H1 (cell line): ENCODE measurements around the gene TTC6. TPM values are rescaled to one million over a fixed set of nuclear protein-coding genes. Genes with fewer than 3 reads are reported as not detected.

ENCODE experiments used
- CTCF ChIA-PET: fragments of 300-600 bp; sonication (Branson Sonifier 250); formaldehyde crosslinking; loops from one replicate; lab custom pipeline; 2021; ENCODE audit not compliant: partially characterized antibody; lab: Charles Lee
- POLR2A ChIA-PET: fragments of 300-600 bp; sonication (Branson Sonifier 250); formaldehyde crosslinking; loops from one replicate; lab custom pipeline; 2021; ENCODE audit warnings: inconsistent platforms; ENCODE audit not compliant: partially characterized antibody; lab: Charles Lee
- DNase-seq, 2 experiments: peaks; one replicate each; pipeline versions ENCODE4 v3.0.0 to v3.0.0-alpha.2; 2010 to 2022; ENCODE audit warnings: low spot score in 2 of 2, low read depth in 1 of 2, mixed read lengths in 1 of 2
- FAIRE-seq: peaks from 2 replicates; lab custom pipeline; 2011; peaks lifted over from hg19 to GRCh38; lab: Jason Lieb, UNC
- H2AFZ ChIP-seq: 2 replicates; pipeline ENCODE4 v1.8.1; 2012; ENCODE audit warnings: low read length, inconsistent platforms
- H2AK5ac ChIP-seq: 2 replicates; pipeline ENCODE4 v1.6.1; 2013; ENCODE audit warnings: low read depth, low read length
- H2BK120ac ChIP-seq: replicated peaks from 2 replicates; pipeline ENCODE3; 2013; ENCODE audit warnings: low read depth, low read length, inconsistent platforms
- H2BK12ac ChIP-seq: 2 replicates; pipeline ENCODE4 v1.6.1; 2013; ENCODE audit warnings: low read depth, low read length
- H2BK15ac ChIP-seq: 2 replicates; pipeline ENCODE4 v1.6.1; 2013; ENCODE audit warnings: low read length
- H2BK20ac ChIP-seq: 2 replicates; pipeline ENCODE4 v1.6.1; 2013; ENCODE audit warnings: low read length
- H2BK5ac ChIP-seq: 2 replicates; pipeline ENCODE4 v1.6.1; 2013; ENCODE audit warnings: low read depth, low read length
- H3K14ac ChIP-seq: 2 replicates; pipeline ENCODE4 v1.6.1; 2013; ENCODE audit warnings: inconsistent platforms; ENCODE audit not compliant: insufficient read length
- H3K18ac ChIP-seq: 2 replicates; pipeline ENCODE4 v1.6.1; 2013; ENCODE audit warnings: low read length; ENCODE audit errors: extremely low read depth
- H3K23ac ChIP-seq: 2 replicates; pipeline ENCODE4 v1.6.1; 2013; ENCODE audit warnings: inconsistent platforms; ENCODE audit not compliant: insufficient read length
- H3K23me2 ChIP-seq: 2 replicates; pipeline ENCODE4 v1.6.1; 2013; ENCODE audit warnings: low read depth, low read length
- H3K27ac ChIP-seq: 2 replicates; pipeline ENCODE4 v1.6.1; 2011; ENCODE audit warnings: low read depth, low read length, inconsistent platforms
- H3K27me3 ChIP-seq, 4 experiments: replicated peaks in 1 of 4; 1 replicate in 1 of 4; 2 replicates in 3 of 4; pipeline versions ENCODE4 v1.6.1 to v1.8.1; 2011 to 2013; ENCODE audit warnings: low read length in 3 of 4, mild to moderate bottlenecking in 3 of 4, inconsistent platforms in 2 of 4, mixed read lengths in 2 of 4, moderate library complexity in 1 of 4; ENCODE audit not compliant: control insufficient read depth in 3 of 4, insufficient read depth in 3 of 4; ENCODE audit errors: extremely low read depth in 1 of 4
- H3K36me3 ChIP-seq, 4 experiments: 2 replicates each; pipeline versions ENCODE4 v1.6.1 to v1.8.1; 2011 to 2013; ENCODE audit warnings: mild to moderate bottlenecking in 4 of 4, low read length in 3 of 4, moderate library complexity in 2 of 4, control low read depth in 1 of 4, inconsistent platforms in 1 of 4; ENCODE audit not compliant: insufficient read depth in 4 of 4, control insufficient read depth in 2 of 4
- H3K4ac ChIP-seq: replicated peaks from 2 replicates; pipeline ENCODE3; 2013; ENCODE audit warnings: low read length, low read depth, mixed read lengths, inconsistent platforms; ENCODE audit not compliant: insufficient read length
- H3K4me1 ChIP-seq, 4 experiments: replicated peaks in 1 of 4; 1 replicate in 1 of 4; 2 replicates in 3 of 4; pipeline versions ENCODE4 v1.6.1 to v1.8.1; 2011 to 2013; ENCODE audit warnings: low read length in 3 of 4, inconsistent platforms in 2 of 4, mixed read lengths in 1 of 4; ENCODE audit not compliant: insufficient read depth in 4 of 4, control insufficient read depth in 3 of 4
- H3K4me2 ChIP-seq, 2 experiments: 2 replicates each; pipeline versions ENCODE4 v1.6.1 to v1.8.1; 2011 to 2013; ENCODE audit warnings: low read depth in 2 of 2, low read length in 2 of 2, control low read depth in 1 of 2, inconsistent platforms in 1 of 2, mild to moderate bottlenecking in 1 of 2; ENCODE audit not compliant: insufficient read depth in 1 of 2
- H3K4me3 ChIP-seq, 4 experiments: fragments of 200-600, 300-600 bp in 1 of 4; sonication (generic), shearing (Covaris generic), sonication (Bioruptor Twin) in 1 of 4; 2 replicates each; pipeline versions ENCODE4 v1.5.1 to v1.8.1; 2011 to 2016; ENCODE audit warnings: low read length in 4 of 4, low read depth in 3 of 4, control low read depth in 2 of 4, inconsistent platforms in 2 of 4, mild to moderate bottlenecking in 2 of 4, mixed read lengths in 1 of 4, moderate library complexity in 1 of 4; ENCODE audit not compliant: insufficient read depth in 2 of 4; ENCODE audit errors: extremely low read depth in 1 of 4
- H3K56ac ChIP-seq: replicated peaks from 2 replicates; pipeline ENCODE3; 2013; ENCODE audit warnings: low read depth, mild to moderate bottlenecking, mixed read lengths, low read length, inconsistent platforms; ENCODE audit not compliant: insufficient read length
- H3K79me1 ChIP-seq: 2 replicates; pipeline ENCODE4 v1.6.1; 2013; ENCODE audit warnings: low read depth, low read length, control low read depth
- H3K79me2 ChIP-seq, 2 experiments: 2 replicates each; pipeline versions ENCODE4 v1.6.1 to v1.8.1; 2012 to 2013; ENCODE audit warnings: low read length in 2 of 2, mild to moderate bottlenecking in 2 of 2, inconsistent platforms in 1 of 2; ENCODE audit not compliant: insufficient read depth in 2 of 2, control insufficient read depth in 1 of 2
- H3K9ac ChIP-seq, 4 experiments: replicated peaks in 1 of 4; 1 replicate in 1 of 4; 2 replicates in 3 of 4; pipeline versions ENCODE4 v1.6.1 to v1.8.1; 2011 to 2013; ENCODE audit warnings: low read depth in 3 of 4, low read length in 3 of 4, control low read depth in 2 of 4, mild to moderate bottlenecking in 2 of 4, moderate library complexity in 2 of 4, inconsistent platforms in 1 of 4; ENCODE audit errors: extremely low read depth in 1 of 4
- H3K9me3 ChIP-seq, 2 experiments: 2 replicates each; pipeline versions ENCODE4 v1.6.1 to v1.8.1; 2012 to 2013; ENCODE audit warnings: mild to moderate bottlenecking in 2 of 2, moderate library complexity in 2 of 2, control low read depth in 1 of 2, inconsistent platforms in 1 of 2, low read depth in 1 of 2, low read length in 1 of 2, mixed read lengths in 1 of 2; ENCODE audit not compliant: insufficient read depth in 2 of 2
- H4K20me1 ChIP-seq, 2 experiments: replicated peaks in 1 of 2; 2 replicates each; pipeline versions ENCODE3 to v1.8.1; 2011 to 2013; ENCODE audit warnings: inconsistent platforms in 2 of 2, low read length in 2 of 2, mild to moderate bottlenecking in 1 of 2; ENCODE audit not compliant: insufficient read depth in 2 of 2, control insufficient read depth in 1 of 2
- H4K5ac ChIP-seq: 2 replicates; pipeline ENCODE4 v1.6.1; 2013; ENCODE audit warnings: low read length, low read depth, mixed read lengths, inconsistent platforms; ENCODE audit not compliant: insufficient read length
- H4K8ac ChIP-seq: 2 replicates; pipeline ENCODE4 v1.8.0; 2013; ENCODE audit warnings: mild to moderate bottlenecking, moderate library complexity, low read length, inconsistent platforms; ENCODE audit not compliant: insufficient read depth; ENCODE audit errors: extremely low read depth
- H4K91ac ChIP-seq: replicated peaks from 2 replicates; pipeline ENCODE3; 2013; ENCODE audit warnings: low read length, mixed read lengths, inconsistent platforms; ENCODE audit not compliant: insufficient read length
- CBX8 ChIP-seq: fragments of 300-800, 300-1000 bp; sonication (generic); IDR thresholded peaks from 2 replicates; pipeline ENCODE4 v1.7.1; 2016; ENCODE audit warnings: low read depth, low read length, borderline replicate concordance
- CEBPB ChIP-seq: IDR thresholded peaks from 2 replicates; pipeline ENCODE4 v1.6.1; 2012; ENCODE audit warnings: low read depth, low read length
- EZH2 ChIP-seq: fragments of 200-600 bp; sonication (generic); IDR thresholded peaks from 2 replicates; pipeline ENCODE4 v1.7.1; 2012; ENCODE audit warnings: low read depth, mild to moderate bottlenecking, moderate library complexity, low read length, inconsistent platforms; ENCODE audit not compliant: severe bottlenecking
- FOSL1 ChIP-seq: IDR thresholded peaks from 2 replicates; pipeline ENCODE4 v1.6.1; 2011; ENCODE audit warnings: mild to moderate bottlenecking, low read depth, low read length, moderate library complexity; ENCODE audit not compliant: insufficient read depth
- GTF2F1 ChIP-seq: IDR thresholded peaks from 2 replicates; pipeline ENCODE4 v1.6.1; 2012; ENCODE audit warnings: low read depth, low read length, improper control_type of control experiment, borderline replicate concordance
- HDAC6 ChIP-seq: IDR thresholded peaks from one replicate; pipeline ENCODE4 v1.7.1; 2012; ENCODE audit warnings: low read depth, mild to moderate bottlenecking, inconsistent platforms, low read length, moderate library complexity
- NANOG ChIP-seq: IDR thresholded peaks from 2 replicates; pipeline ENCODE4 v1.6.1; 2011; ENCODE audit warnings: low read length, low read depth, mild to moderate bottlenecking, inconsistent platforms; ENCODE audit not compliant: insufficient read depth, poor library complexity, severe bottlenecking
- RNF2 ChIP-seq: fragments of 200-900, 300-1000 bp; sonication (generic); IDR thresholded peaks from 2 replicates; pipeline ENCODE4 v1.7.1; 2016; ENCODE audit warnings: borderline replicate concordance, low read depth, mild to moderate bottlenecking, antibody characterized with exemption, low read length; ENCODE audit not compliant: poor library complexity, severe bottlenecking; ENCODE audit errors: missing control alignments
- SP2 ChIP-seq: IDR thresholded peaks from 2 replicates; pipeline ENCODE4 v1.6.1; 2012; ENCODE audit warnings: mild to moderate bottlenecking, low read length, inconsistent platforms
- SUZ12 ChIP-seq: fragments of 200-600 bp; sonication (generic); IDR thresholded peaks from 2 replicates; pipeline ENCODE4 v1.6.1; 2012; ENCODE audit warnings: mild to moderate bottlenecking, inconsistent platforms, low read length, moderate library complexity, mixed read lengths
- WGBS, 2 experiments: shearing (Covaris generic) in 1 of 2; methylation state at CpG; one replicate each; pipeline versions ENCODE4 v1.1.6 to v1.1.7; 2013 to 2015; ENCODE audit warnings: low lambda C conversion rate in 2 of 2, mixed read lengths in 2 of 2, inconsistent platforms in 1 of 2, low coverage in 1 of 2, missing lambda C conversion rate in 1 of 2; ENCODE audit not compliant: insufficient replicate concordance in 2 of 2, insufficient coverage in 1 of 2, insufficient read length in 1 of 2; ENCODE audit errors: extremely low coverage in 1 of 2, missing lambda C conversion rate in 1 of 2; 5-methylcytosine and 5-hydroxymethylcytosine counted together
- polyA plus RNA-seq, 7 experiments: library from polyadenylated mRNA; depleted of rRNA in 3 of 7; stranded (reverse) in 5 of 7; unstranded in 2 of 7; fragments of >200 nt in 5 of 7; fragments of 200-250 nt in 2 of 7; gene quantifications; 1 replicate in 5 of 7; 2 replicates in 1 of 7; 4 replicates in 1 of 7; pipeline versions ENCODE4 v1.2.1 to v1.2.3, GENCODE V29; 2011 to 2013; ENCODE audit warnings: missing spikeins in 2 of 7, mixed read lengths in 2 of 7
- total RNA-seq: library from RNA; stranded (reverse); fragmentation: NEBNext Ultra II Directional; extraction: Animal tissue kit (Norgen Biotek cat#: 25700); gene quantifications from 2 replicates; pipeline ENCODE4 v1.2.1, GENCODE V29; 2021

Gene TTC6
- total and polyA plus RNA-seq, 2 of the 8 experiments (the other 6 are each of a cell fraction or from before 2014, with no cell fraction given): 0.02 TPM; not detected in 1

DNA sequence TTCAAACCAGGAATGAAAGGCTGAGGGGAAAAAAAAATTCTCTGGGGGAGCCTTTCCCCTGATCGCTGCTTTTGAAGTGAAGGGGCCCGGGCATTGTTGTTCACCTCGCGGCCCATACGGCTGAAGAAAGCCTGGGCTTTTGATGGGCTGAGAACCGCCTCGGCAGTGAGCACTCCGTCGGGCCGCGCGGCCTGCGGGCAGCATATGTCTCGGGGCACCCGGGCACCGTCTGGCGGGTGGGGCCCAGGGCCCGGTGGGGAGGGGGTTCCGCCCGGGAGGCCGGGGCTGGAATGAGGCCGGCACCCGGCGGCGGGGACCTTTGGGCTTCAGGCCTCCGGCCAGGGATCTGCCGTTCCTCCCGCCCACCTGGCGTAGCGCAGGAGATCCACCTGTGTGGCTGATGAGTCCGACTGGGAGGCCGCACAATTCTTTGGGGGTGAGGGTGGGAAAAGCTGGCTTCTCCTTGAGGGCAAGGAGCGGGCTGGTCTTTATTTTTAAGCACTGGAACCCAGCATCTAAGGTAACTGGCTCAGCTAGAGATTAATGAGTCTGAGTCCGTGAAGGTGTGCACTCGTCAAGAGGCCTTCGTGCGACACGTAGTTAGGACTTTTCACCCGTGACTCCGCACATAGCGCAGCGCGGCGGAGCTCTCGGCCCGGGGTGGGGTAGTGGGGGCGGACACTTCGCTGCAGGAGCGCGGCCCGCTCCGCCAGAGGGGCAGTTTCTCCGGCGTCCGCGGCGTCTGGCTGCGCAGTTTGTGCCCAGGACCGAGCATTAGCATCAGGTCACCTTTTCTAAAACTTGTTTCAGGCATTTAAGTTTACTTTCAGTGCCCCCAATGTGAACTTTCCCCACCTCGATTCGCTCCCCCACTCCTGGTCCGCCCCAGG lies 11.0 kb upstream of the TTC6 start:
- Histone ChIP-seq H2AFZ (no peak overlapping the region), H3K9ac (no peak overlapping the region), H3K23me2 (peaks cover 10% of the 10 kb centered on the region; the same call in 1 of the 2 replicates), H2BK12ac (0 out of 2 replicates have a peak overlapping the region, but pooled peaks have one; percentile 60), H2AK5ac (no peak overlapping the region), H2BK120ac (no peak overlapping the region), H3K79me1 (no peaks in the 10 kb centered on the region), H3K79me2 (no peaks in the 10 kb centered on the region), H3K56ac (no peak overlapping the region), H3K14ac (no peak overlapping the region), H2BK15ac (no peak overlapping the region), H3K4me2 (peak overlapping the region; percentile 68 to 71), H2BK5ac (no peak overlapping the region), H4K91ac (no peak overlapping the region), H3K9me3 (no peaks in the 10 kb centered on the region), H3K27me3 (peaks cover 51 to 97% (median 78%) of the 10 kb centered on the region in 4 experiments), H3K4me1 (peaks cover 7 to 36% (median 13%) of the 10 kb centered on the region in 4 experiments), H3K18ac (no peak overlapping the region), H3K4me3 (peak overlapping the region in 2 of 4 experiments; percentile 19 to 56; a peak in 4 of 8 replicates), H3K27ac (no peak overlapping the region), H3K36me3 (no peaks in the 10 kb centered on the region; a peak in 1 of 8 replicates), H2BK20ac (no peak overlapping the region), H3K23ac (no peak overlapping the region), H4K5ac (no peak overlapping the region), H3K4ac (no peak overlapping the region), H4K8ac (no peak overlapping the region), H4K20me1 (peaks cover 9 to 14% of the 10 kb centered on the region in 2 experiments)
- FAIRE-seq (no peak), DNase-seq (peak in 1 of 2 experiments; percentile 67)
- WGBS, 2 experiments: 2% methylated on average over 31 of the region's 62 CpGs; no CpG with 5 or more reads in 1 of the 2 experiments
- CTCF ChIA-PET: interaction anchor here (0.8 to 5.1 kb wide), 4 partner anchors 8 to 917 kb away, joined by 3 to 62 read pairs (median 4); partner anchors contain the start of genes FOXA1 and TTC6
- POLR2A ChIA-PET: interaction anchor here (0.9 to 1.7 kb wide), 3 partner anchors 13 to 918 kb away, joined by 3 to 4 read pairs (median 3); no protein-coding TSS in a partner anchor
- TF ChIP-seq NANOG (no peak), CEBPB (no peak), FOSL1 (no peak), RNF2 (peak; percentile 78), SUZ12 (peak; percentile 97), SP2 (no peak), CBX8 (peak; percentile 64; the same call in 1 of the 2 replicates), GTF2F1 (no peak), HDAC6 (no peak), EZH2 (peak; percentile 96)
